Parathyroid adenoma (tissue), 2 donors: ENCODE measurements around the gene BPHL.
"Not testable (repeated sequence)": the region's sequence is repeated elsewhere in the genome, so short reads cannot be mapped to it uniquely, and the experiment has no call there.

Source experiments
- H2AFZ ChIP-seq: fragments of 300-600 bp; sonication (generic); one replicate; pipeline ENCODE4 v1.7.0; 2017; ENCODE audit warnings: antibody characterized with exemption, mild to moderate bottlenecking
- H3K27ac ChIP-seq: fragments of 300-600 bp; sonication (generic); one replicate; pipeline ENCODE4 v1.7.0; 2017
- H3K27me3 ChIP-seq: fragments of 300-600 bp; sonication (generic); one replicate; pipeline ENCODE4 v1.7.0; 2017; ENCODE audit warnings: low read length; ENCODE audit not compliant: control insufficient read depth, insufficient read depth
- H3K36me3 ChIP-seq: fragments of 300-600 bp; sonication (generic); one replicate; pipeline ENCODE4 v1.7.0; 2017; ENCODE audit warnings: low read length; ENCODE audit not compliant: control insufficient read depth, insufficient read depth
- H3K4me1 ChIP-seq: fragments of 300-600 bp; sonication (generic); one replicate; pipeline ENCODE4 v1.7.0; 2017; ENCODE audit warnings: control low read depth
- H3K4me2 ChIP-seq: fragments of 300-600 bp; sonication (generic); one replicate; pipeline ENCODE4 v1.7.0; 2017; ENCODE audit warnings: low read length
- H3K4me3 ChIP-seq: fragments of 300-600 bp; sonication (generic); one replicate; pipeline ENCODE4 v1.7.0; 2017; ENCODE audit warnings: low read depth, low read length
- H3K79me2 ChIP-seq: fragments of 300-600 bp; sonication (generic); one replicate; pipeline ENCODE4 v1.7.0; 2017; ENCODE audit warnings: control low read depth
- H3K9ac ChIP-seq: fragments of 300-600 bp; sonication (generic); one replicate; pipeline ENCODE4 v1.7.0; 2017; ENCODE audit warnings: mild to moderate bottlenecking
- H3K9me3 ChIP-seq: fragments of 300-600 bp; sonication (generic); one replicate; pipeline ENCODE4 v1.7.0; 2017; ENCODE audit warnings: low read length; ENCODE audit not compliant: control insufficient read depth
- TF ChIP-seq, protein P1 (sequence below): fragments of 300-600 bp; sonication (generic); IDR thresholded peaks from one replicate; pipeline ENCODE4 v1.7.0; 2017; ENCODE audit warnings: antibody characterized with exemption, mild to moderate bottlenecking
- donor health status: primary hyperparathyroidism.

The BPHL gene

DNA sequence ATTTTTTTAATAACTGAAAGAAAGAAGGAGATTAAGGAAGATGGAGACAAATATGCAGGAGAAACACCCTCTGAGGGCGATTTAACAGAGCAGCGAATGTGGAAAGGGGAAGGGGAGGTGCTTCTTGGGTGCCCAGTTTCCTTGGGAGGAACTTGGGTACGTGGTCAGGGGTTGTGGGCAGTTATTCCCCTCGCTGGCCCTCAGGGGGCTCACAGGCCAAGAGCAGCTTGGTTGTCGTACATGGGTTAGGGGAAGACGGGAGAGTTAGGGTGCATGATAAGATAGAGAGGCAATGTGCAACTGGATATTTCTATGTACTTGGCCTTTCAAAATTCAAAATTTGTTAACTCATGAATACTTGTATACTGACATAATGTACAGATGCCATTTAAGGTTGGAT, 45.9 kb downstream of the BPHL start:
- no peak overlapping the region for H2AFZ ChIP-seq
- H3K27ac ChIP-seq, result no peak overlapping the region
- H3K9me3 ChIP-seq, result no peaks in the 10 kb centered on the region
- no peak overlapping the region for H3K4me3 ChIP-seq
- H3K4me2 ChIP-seq, result no peak overlapping the region
- no peaks in the 10 kb centered on the region for H3K36me3 ChIP-seq
- no peaks in the 10 kb centered on the region for H3K27me3 ChIP-seq
- H3K9ac ChIP-seq, result no peak overlapping the region
- no peaks in the 10 kb centered on the region for H3K79me2 ChIP-seq
- TF ChIP-seq, protein P1, sequence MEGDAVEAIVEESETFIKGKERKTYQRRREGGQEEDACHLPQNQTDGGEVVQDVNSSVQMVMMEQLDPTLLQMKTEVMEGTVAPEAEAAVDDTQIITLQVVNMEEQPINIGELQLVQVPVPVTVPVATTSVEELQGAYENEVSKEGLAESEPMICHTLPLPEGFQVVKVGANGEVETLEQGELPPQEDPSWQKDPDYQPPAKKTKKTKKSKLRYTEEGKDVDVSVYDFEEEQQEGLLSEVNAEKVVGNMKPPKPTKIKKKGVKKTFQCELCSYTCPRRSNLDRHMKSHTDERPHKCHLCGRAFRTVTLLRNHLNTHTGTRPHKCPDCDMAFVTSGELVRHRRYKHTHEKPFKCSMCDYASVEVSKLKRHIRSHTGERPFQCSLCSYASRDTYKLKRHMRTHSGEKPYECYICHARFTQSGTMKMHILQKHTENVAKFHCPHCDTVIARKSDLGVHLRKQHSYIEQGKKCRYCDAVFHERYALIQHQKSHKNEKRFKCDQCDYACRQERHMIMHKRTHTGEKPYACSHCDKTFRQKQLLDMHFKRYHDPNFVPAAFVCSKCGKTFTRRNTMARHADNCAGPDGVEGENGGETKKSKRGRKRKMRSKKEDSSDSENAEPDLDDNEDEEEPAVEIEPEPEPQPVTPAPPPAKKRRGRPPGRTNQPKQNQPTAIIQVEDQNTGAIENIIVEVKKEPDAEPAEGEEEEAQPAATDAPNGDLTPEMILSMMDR, result no peak
- H3K4me1 ChIP-seq, result no peaks in the 10 kb centered on the region

DNA sequence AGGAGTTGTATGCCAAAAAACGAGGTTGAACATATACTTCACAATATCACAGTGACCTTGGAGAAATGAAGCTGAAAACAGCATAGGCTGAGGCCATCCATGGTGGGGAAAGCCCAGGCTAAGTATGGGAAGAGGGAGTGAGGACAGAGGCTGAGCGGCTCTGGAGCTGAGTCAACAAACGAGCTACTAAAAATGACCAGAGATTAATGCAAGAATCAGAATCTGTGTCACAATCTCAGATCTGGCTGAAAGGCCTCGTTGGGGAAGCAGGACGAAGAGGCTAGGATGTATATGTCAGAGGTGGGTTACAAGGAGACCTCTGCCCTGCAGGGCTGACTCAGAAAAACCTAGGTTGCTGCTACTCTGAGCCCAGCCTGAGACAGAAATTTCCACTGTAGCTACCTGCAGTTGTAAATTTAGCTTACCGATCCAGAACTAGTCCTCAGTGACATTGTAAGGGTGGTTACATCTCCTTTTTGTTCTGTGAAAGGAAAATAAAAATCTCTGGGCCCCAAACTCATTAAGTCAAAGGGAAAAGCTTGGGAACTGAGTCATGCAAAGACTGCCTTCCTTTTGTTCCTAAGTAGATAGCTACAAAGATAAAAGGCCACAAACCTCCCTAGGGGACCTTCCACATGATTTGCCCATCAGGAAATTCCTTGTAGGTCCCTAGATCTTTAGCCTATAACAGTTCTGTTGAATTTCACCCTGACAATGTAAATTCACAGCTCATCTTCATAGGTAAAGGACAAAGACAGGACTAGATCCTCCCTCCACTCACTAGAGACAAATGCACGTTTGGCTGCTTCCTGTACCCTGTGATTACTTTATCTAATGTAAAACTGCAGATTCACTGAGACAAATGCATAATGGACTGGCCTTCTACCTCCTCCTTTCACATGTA, 47.4 kb downstream of the BPHL start:
- Histone ChIP-seq H3K4me1 (no peaks in the 10 kb centered on the region), H3K36me3 (no peaks in the 10 kb centered on the region), H3K4me3 (no peak overlapping the region), H2AFZ (no peak overlapping the region), H3K79me2 (no peaks in the 10 kb centered on the region), H3K9me3 (no peaks in the 10 kb centered on the region), H3K9ac (no peak overlapping the region), H3K27me3 (no peaks in the 10 kb centered on the region), H3K27ac (no peak overlapping the region), H3K4me2 (no peak overlapping the region)
- TF ChIP-seq, protein P1, result no peak

DNA sequence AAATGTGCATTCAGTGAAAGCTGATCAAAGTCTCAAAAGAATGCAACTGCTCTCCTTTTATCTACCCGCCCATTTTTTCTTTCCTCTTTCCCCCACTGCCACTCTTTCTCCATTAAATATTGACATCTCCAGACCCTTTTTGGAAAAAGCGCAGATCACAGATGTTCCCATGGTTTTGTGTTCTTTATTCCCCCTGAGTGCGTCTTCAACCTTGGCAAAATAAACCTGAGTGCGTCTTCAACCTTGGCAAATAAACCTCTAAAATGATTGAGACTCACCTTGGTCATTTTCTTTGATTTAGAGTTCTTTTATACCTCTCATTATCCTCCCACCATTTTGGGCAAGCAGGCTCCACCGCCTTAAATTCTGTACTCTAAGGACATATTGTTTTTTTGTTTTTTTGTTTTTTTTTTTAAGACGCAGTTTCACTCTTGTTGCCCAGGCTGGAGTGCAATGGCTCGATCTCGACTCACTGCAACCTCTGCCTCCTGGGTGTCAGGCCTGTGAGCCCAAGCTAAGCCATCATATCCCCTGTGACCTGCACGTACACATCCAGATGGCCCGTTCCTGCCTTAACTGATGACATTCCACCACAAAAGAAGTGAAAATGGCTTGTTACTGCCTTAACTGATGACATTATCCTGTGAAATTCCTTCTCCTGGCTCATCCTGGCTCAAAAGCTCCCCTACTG, 48.2 kb downstream of the BPHL start:
- H3K4me2 ChIP-seq, H3K4me3 ChIP-seq, H3K9ac ChIP-seq, H3K36me3 ChIP-seq, H2AFZ ChIP-seq, H3K4me1 ChIP-seq, H3K79me2 ChIP-seq, H3K27me3 ChIP-seq, H3K27ac ChIP-seq, H3K9me3 ChIP-seq: not testable (repeated sequence)

DNA sequence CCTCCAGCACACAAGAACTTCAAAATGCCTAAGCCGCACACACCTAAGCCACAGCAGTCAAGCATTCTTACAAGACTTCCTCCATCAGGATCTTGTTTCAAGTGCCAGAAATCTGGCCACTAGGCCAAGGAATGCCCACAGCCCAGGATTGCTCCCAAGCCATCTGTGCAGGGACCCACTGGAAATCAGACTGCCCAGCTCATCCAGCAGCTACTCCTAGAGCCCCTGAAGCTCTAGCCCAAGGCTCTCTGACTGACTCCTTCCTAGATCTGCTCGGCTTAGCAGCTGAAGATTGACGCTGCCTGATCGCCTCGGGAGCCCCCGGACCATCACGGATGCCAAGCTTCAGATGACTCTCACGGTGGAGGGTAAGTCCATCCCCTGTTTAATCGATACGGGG, 49.5 kb downstream of the BPHL start:
- not testable (repeated sequence) for H3K27ac ChIP-seq, H3K27me3 ChIP-seq, H2AFZ ChIP-seq, H3K9me3 ChIP-seq, H3K4me3 ChIP-seq, H3K4me1 ChIP-seq, H3K79me2 ChIP-seq, H3K9ac ChIP-seq, H3K4me2 ChIP-seq, H3K36me3 ChIP-seq

DNA sequence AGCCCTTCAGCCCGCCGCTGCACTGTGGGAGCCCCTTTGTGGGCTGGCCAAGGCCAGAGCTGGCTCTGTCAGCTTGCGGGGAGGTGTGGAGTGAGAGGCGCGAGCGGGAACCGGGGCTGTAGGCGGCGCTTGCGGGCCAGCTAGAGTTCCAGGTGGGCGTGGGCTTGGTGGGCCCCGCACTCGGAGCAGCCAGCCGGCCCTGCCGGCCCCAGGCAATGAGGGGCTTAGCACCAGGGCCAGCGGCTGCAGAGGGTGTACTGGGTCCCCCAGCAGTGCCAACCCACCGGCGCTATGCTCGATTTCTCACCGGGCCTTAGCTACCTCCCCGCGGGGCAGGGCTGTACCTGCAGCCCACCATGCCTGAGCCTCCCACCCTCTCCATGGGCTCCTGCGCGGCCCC, 52.2 kb downstream of the BPHL start:
- H3K9ac ChIP-seq, H3K4me3 ChIP-seq, H3K27me3 ChIP-seq, H3K27ac ChIP-seq, H3K9me3 ChIP-seq, H3K4me1 ChIP-seq, H3K36me3 ChIP-seq, H3K4me2 ChIP-seq, H3K79me2 ChIP-seq, H2AFZ ChIP-seq: not testable (repeated sequence)

DNA sequence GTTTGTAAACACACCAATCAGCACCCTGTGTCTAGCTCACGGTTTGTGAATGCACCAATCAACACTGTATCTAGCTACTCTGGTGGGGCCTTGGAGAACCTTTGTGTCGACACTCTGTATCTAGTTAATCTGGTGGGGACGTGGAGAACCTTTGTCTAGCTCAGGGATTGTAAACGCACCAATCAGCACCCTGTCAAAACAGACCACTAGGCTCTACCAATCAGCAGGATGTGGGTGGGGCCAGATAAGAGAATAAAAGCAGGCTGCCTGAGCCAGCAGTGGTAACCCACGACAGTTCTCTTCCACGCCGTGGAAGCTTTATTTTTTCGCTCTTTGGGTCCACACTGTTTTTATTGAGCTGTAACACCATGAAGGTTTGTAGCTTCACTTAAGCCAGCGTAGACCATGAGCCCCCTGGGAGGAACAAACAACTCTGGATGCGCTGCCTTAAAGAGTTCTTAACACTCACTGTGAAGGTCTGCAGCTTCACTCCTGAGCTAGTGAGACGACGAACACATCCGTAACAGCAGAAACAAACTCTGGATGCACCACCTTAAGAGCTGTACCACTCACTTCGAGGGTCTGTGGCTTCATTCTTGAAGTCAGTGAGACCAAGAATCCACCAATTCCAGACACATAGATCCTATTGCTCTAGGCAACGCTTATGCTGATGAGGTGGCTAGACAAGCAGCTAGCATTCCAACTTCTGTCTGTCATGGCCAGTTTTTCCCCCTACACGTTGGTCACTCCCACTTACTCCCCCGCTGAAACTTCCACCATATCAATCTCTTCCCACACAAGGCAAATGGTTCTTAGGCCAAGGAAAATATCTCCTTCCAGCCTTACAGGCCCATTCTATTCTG, 53.0 kb downstream of the BPHL start:
- not testable (repeated sequence) for H3K36me3 ChIP-seq, H3K27ac ChIP-seq, H3K4me1 ChIP-seq, H3K9ac ChIP-seq, H3K9me3 ChIP-seq, H3K79me2 ChIP-seq, H3K4me3 ChIP-seq, H3K4me2 ChIP-seq, H3K27me3 ChIP-seq, H2AFZ ChIP-seq

DNA sequence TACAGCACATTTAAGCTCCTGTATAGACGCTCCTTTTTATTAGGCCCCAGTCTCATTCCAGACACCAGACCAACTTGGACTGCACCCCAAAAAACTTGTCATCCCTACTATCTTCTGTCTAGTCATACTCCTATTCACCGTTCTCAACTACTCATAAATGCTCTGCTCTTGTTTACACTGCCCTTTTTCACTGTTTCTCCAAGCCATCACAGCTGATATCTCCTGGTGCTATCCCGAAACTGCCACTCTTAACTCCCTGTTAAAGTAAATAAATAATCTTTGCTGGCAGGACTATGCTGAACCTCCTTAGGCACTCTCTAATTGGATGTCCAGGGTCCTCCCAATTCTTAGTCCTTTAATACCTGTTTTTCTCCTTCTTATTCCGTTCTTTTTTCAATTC, 54.3 kb downstream of the BPHL start:
- H3K27ac ChIP-seq, H2AFZ ChIP-seq, H3K4me2 ChIP-seq, H3K27me3 ChIP-seq, H3K9ac ChIP-seq, H3K36me3 ChIP-seq, H3K9me3 ChIP-seq, H3K79me2 ChIP-seq, H3K4me3 ChIP-seq, H3K4me1 ChIP-seq: not testable (repeated sequence)

DNA sequence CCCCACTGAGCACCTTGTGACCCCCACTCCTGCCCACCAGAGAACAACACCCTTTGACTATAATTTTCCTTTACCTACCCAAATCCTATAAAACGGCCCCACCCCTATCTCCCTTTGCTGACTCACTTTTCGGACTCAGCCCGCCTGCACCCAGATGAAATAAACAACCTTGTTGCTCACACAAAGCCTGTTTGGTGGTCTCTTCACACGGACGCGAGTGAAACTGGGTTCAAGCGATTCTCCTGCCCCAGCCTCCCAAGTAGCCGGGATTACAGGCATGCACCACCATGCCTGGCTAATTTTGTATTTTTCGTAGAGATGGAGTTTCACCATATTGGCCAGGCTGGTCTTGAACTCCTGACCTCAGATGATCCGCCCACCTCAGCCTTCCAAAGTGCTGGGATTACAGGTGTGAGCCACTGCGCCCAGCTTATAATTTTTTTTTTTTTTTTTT, 55.2 kb downstream of the BPHL start:
- H3K4me2 ChIP-seq, H3K79me2 ChIP-seq, H3K27ac ChIP-seq, H2AFZ ChIP-seq, H3K9ac ChIP-seq, H3K4me3 ChIP-seq, H3K27me3 ChIP-seq, H3K4me1 ChIP-seq, H3K9me3 ChIP-seq, H3K36me3 ChIP-seq: not testable (repeated sequence)
